ENCODE data around the gene ANTKMT. TPM values are rescaled to one million over a fixed set of nuclear protein-coding genes. Genes with fewer than 3 reads are reported as not detected.

Gene ANTKMT
- total RNA-seq, 1 experiment from 2014 or later: 49.6 TPM

DNA sequence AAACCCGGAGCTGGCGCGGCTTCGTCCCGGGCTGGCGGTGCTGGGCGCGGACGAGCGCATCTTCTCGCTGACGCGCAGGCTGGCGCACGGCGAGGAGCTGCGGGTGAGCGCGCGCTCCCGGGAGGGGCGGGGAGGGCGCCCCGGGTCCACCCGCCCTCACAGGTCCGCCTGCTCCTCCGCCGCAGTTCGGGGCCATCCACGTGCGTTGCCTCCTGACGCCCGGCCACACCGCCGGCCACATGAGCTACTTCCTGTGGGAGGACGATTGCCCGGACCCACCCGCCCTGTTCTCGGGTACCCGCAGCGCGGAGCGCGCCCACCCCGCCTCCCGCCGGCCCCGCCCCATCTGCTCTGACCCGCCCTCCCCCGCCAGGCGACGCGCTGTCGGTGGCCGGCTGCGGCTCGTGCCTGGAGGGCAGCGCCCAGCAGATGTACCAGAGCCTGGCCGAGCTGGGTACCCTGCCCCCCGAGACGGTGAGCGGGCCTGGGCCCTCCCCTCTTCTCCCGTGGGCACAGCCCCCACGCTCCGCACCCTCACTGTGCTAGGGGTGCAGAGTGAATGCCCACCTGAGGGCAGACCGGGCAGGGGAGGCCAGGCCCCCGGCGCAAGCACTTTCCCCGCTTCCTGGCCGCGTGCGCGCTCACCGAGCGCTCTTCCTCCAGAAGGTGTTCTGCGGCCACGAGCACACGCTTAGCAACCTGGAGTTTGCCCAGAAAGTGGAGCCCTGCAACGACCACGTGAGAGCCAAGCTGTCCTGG lies 7.4 kb downstream of the ANTKMT start:
- CTCF ChIA-PET: interaction anchor here (0.6 to 1.1 kb wide), 5 partner anchors 12 to 591 kb away, joined by 3 to 7 read pairs (median 3); partner anchors contain the start of gene CIAO3
- H3K27ac Mint-ChIP-seq (ENCODE audit: unreplicated experiment): no peak overlapping the region
- DNase-seq: peak; percentile 72
- no TSS peak for BruUV-seq (replicated peaks)
- H3K4me3 Mint-ChIP-seq (ENCODE audit: low read depth, unreplicated experiment): peak overlapping the region; percentile 74
- no peaks in the 10 kb centered on the region for H3K27me3 Mint-ChIP-seq (ENCODE audit: unreplicated experiment)
- TF ChIP-seq, protein P1, sequence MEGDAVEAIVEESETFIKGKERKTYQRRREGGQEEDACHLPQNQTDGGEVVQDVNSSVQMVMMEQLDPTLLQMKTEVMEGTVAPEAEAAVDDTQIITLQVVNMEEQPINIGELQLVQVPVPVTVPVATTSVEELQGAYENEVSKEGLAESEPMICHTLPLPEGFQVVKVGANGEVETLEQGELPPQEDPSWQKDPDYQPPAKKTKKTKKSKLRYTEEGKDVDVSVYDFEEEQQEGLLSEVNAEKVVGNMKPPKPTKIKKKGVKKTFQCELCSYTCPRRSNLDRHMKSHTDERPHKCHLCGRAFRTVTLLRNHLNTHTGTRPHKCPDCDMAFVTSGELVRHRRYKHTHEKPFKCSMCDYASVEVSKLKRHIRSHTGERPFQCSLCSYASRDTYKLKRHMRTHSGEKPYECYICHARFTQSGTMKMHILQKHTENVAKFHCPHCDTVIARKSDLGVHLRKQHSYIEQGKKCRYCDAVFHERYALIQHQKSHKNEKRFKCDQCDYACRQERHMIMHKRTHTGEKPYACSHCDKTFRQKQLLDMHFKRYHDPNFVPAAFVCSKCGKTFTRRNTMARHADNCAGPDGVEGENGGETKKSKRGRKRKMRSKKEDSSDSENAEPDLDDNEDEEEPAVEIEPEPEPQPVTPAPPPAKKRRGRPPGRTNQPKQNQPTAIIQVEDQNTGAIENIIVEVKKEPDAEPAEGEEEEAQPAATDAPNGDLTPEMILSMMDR (IDR thresholded peaks at IDR 0.05; ENCODE audit: unreplicated experiment): no peak
- H3K36me3 Mint-ChIP-seq (ENCODE audit: insufficient read depth, unreplicated experiment): peaks cover 60% of the 10 kb centered on the region
- intact Hi-C loops (cut with micrococcal nuclease; ENCODE audit: unreplicated experiment): no loop called here
- H3K9me3 Mint-ChIP-seq (ENCODE audit: low read depth, unreplicated experiment): no peaks in the 10 kb centered on the region
- no peaks in the 10 kb centered on the region for H3K4me1 Mint-ChIP-seq (ENCODE audit: low read depth, unreplicated experiment)

DNA sequence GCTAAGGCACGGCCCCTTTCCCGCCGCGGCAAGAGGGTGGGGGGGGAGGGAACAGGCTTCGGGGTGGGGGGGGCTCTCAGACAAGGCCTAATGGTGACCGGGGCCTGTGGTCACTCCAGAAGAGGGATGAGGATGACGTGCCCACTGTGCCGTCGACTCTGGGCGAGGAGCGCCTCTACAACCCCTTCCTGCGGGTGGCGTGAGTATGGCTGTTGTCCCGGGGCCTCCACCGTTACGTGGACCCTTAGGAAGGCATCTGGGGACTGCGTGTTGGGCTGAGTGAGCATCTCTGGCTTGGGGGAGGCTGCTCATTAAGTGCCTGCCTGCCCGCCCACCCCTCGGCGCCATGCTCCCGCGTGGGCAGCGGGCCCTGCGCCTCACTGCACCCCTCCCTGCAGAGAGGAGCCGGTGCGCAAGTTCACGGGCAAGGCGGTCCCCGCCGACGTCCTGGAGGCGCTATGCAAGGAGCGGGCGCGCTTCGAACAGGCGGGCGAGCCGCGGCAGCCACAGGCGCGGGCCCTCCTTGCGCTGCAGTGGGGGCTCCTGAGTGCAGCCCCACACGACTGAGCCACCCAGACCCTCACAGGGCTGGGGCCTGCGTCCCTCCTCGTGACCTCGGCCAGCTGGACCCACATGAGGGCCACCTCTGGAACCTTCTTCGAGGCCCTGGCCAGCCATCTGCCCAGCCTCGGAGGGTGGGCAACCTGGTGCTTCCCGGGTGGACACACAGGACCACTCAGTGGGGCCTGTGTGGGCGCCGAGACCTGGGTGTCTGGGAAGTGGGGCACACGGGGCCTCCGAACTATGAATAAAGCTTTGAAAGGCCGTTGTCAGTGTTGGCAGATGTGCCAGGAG lies 8.2 kb downstream of the ANTKMT start:
- H3K4me3 Mint-ChIP-seq (ENCODE audit: low read depth, unreplicated experiment): peak overlapping the region; percentile 74
- no TSS peak for BruUV-seq (replicated peaks)
- H3K4me1 Mint-ChIP-seq (ENCODE audit: low read depth, unreplicated experiment): no peaks in the 10 kb centered on the region
- intact Hi-C loops (cut with micrococcal nuclease; ENCODE audit: unreplicated experiment): no loop called here
- CTCF ChIA-PET: no interaction called here
- H3K27me3 Mint-ChIP-seq (ENCODE audit: unreplicated experiment): no peaks in the 10 kb centered on the region
- H3K27ac Mint-ChIP-seq (ENCODE audit: unreplicated experiment): no peak overlapping the region
- TF ChIP-seq, protein P1 (IDR thresholded peaks at IDR 0.05; ENCODE audit: unreplicated experiment): no peak
- H3K9me3 Mint-ChIP-seq (ENCODE audit: low read depth, unreplicated experiment): no peaks in the 10 kb centered on the region
- no peak for DNase-seq
- H3K36me3 Mint-ChIP-seq (ENCODE audit: insufficient read depth, unreplicated experiment): peaks cover 59% of the 10 kb centered on the region

DNA sequence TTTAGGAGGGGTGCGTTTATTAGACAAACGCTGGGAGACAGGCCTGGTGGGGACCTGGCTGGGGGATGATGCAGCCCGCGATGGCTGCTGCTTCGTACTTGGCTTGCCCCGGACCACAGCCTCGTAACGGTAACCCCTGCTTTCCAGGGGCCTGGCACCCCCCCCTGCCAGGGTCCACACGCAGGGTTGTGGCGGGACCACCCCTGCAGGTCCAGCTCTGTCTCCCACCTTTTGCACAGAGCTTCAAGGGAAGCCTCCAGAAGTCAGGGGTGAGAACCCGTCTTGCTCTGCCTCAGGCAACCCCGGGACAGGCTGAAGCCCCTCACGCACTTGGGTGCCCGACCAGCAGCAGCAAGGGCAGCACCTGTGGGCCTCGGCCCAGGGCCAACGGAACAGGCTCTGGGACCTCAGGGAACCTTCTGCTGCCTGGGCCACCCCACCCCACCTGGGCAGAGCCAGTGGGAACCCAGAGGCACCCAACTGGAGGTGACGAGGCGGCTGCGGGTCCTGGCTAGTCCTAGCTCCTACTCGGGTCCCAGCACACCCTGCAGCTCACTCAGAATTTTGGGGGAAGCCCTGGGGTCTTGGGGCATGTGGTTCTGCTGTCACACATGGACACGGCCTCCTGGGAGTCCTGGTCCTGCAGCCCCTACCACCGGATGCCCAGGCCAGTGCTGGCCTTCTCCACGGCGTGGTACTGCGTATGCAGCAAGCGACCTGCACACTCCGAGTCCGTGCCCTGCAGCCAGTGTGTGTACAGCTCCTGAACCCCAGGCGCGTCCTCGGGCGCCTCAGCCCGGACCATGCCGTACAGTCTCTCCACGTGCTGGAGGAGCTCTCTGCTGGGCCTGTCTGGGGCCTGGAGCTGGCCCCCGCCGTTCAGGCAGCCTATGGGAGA lies 9.1 kb downstream of the ANTKMT start:
- Mint-ChIP-seq H3K27ac (ENCODE audit: unreplicated experiment) (no peak overlapping the region), H3K4me3 (ENCODE audit: low read depth, unreplicated experiment) (no peak overlapping the region), H3K9me3 (ENCODE audit: low read depth, unreplicated experiment) (no peaks in the 10 kb centered on the region), H3K4me1 (ENCODE audit: low read depth, unreplicated experiment) (no peaks in the 10 kb centered on the region), H3K27me3 (ENCODE audit: unreplicated experiment) (no peaks in the 10 kb centered on the region), H3K36me3 (ENCODE audit: insufficient read depth, unreplicated experiment) (peaks cover 62% of the 10 kb centered on the region)
- no TSS peak for BruUV-seq (replicated peaks)
- intact Hi-C loops (cut with micrococcal nuclease; ENCODE audit: unreplicated experiment): no loop called here
- CTCF ChIA-PET: interaction anchor here (0.6 kb wide), 1 partner anchor 24 kb away, joined by 5 read pairs; no protein-coding TSS in a partner anchor
- DNase-seq: no peak
- TF ChIP-seq, protein P1 (IDR thresholded peaks at IDR 0.05; ENCODE audit: unreplicated experiment): no peak

All from Calu3 (cell line).